ENCODE measurements around the gene HPS5.

GRCh38 chr11:18332302-18332701, 10.4 kb upstream of the HPS5 start:
- no peak for TF ChIP-seq EZH2 (IDR thresholded peaks at IDR 0.05; ENCODE audit: borderline replicate concordance, low read depth, low read length, poor library complexity, severe bottlenecking)
- TF ChIP-seq, protein P1, sequence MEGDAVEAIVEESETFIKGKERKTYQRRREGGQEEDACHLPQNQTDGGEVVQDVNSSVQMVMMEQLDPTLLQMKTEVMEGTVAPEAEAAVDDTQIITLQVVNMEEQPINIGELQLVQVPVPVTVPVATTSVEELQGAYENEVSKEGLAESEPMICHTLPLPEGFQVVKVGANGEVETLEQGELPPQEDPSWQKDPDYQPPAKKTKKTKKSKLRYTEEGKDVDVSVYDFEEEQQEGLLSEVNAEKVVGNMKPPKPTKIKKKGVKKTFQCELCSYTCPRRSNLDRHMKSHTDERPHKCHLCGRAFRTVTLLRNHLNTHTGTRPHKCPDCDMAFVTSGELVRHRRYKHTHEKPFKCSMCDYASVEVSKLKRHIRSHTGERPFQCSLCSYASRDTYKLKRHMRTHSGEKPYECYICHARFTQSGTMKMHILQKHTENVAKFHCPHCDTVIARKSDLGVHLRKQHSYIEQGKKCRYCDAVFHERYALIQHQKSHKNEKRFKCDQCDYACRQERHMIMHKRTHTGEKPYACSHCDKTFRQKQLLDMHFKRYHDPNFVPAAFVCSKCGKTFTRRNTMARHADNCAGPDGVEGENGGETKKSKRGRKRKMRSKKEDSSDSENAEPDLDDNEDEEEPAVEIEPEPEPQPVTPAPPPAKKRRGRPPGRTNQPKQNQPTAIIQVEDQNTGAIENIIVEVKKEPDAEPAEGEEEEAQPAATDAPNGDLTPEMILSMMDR (conservative IDR thresholded peaks at IDR 0.05; ENCODE audit: low read depth, low read length): no peak
